GM21619 (cell line): ENCODE data around the gene BACH1.
"Not testable (repeated sequence)": the region's sequence is repeated elsewhere in the genome, so short reads cannot be mapped to it uniquely, and the experiment has no call there.

Experiments used
- ATAC-seq: cut with Tn5 transposase; IDR thresholded peaks from one replicate; pipeline ENCODE4 v1.9.1; 2021; ENCODE audit not compliant: unreplicated experiment

BACH1 gene

GRCh38 chr21:29298348-29299045 lies at the start of gene BACH1:
BACH1 (plus strand) TSS chr21:29298922; CDS start chr21:29321281, 22,359 bp downstream.
- ATAC-seq, result peak; percentile 38

GRCh38 chr21:29249289-29249688 lies 49.4 kb upstream of the BACH1 start:
- not testable (repeated sequence) for ATAC-seq

GRCh38 chr21:29250636-29251035 lies 48.1 kb upstream of the BACH1 start:
- ATAC-seq, result no peak

- not testable (repeated sequence) for ATAC-seq
Observed at GRCh38 chr21:29253861-29254260, 44.9 kb upstream of the BACH1 start.

GRCh38 chr21:29254550-29254949 lies 44.2 kb upstream of the BACH1 start:
- ATAC-seq, result no peak

GRCh38 chr21:29256126-29256910 lies 42.4 kb upstream of the BACH1 start:
- no peak for ATAC-seq

GRCh38 chr21:29257701-29258100 lies 41.0 kb upstream of the BACH1 start:
- ATAC-seq, result no peak

- ATAC-seq, result no peak
Observed at GRCh38 chr21:29258626-29259338, 39.9 kb upstream of the BACH1 start.

GRCh38 chr21:29260461-29260860 lies 38.3 kb upstream of the BACH1 start:
- ATAC-seq, result no peak

- no peak for ATAC-seq
Observed at GRCh38 chr21:29261555-29262540, 36.9 kb upstream of the BACH1 start.

- no peak for ATAC-seq
Observed at GRCh38 chr21:29264721-29265120, 34.0 kb upstream of the BACH1 start.

GRCh38 chr21:29265690-29266479 lies 32.8 kb upstream of the BACH1 start:
- ATAC-seq, result peak; percentile 47

GRCh38 chr21:29267666-29268065 lies 31.1 kb upstream of the BACH1 start:
- no peak for ATAC-seq

GRCh38 chr21:29271927-29272333 lies 26.8 kb upstream of the BACH1 start:
- no peak for ATAC-seq

GRCh38 chr21:29277442-29277841 lies 21.3 kb upstream of the BACH1 start:
- no peak for ATAC-seq

- no peak for ATAC-seq
Observed at GRCh38 chr21:29279558-29279957, 19.2 kb upstream of the BACH1 start.

GRCh38 chr21:29281801-29282200 lies 16.9 kb upstream of the BACH1 start:
- not testable (repeated sequence) for ATAC-seq

- no peak for ATAC-seq
Observed at GRCh38 chr21:29287383-29287782, 11.3 kb upstream of the BACH1 start.

GRCh38 chr21:29288239-29288638 lies 10.5 kb upstream of the BACH1 start:
- ATAC-seq, result no peak

GRCh38 chr21:29289317-29289716 lies 9.4 kb upstream of the BACH1 start:
- ATAC-seq, result no peak
